Muscle of leg (tissue), 11 donors: ENCODE data around the gene NRXN3. TPM values are rescaled to one million over a fixed set of nuclear protein-coding genes. Genes with fewer than 3 reads are reported as not detected.

Source experiments
- DNase-seq: peaks from one replicate; pipeline ENCODE4 v3.0.0; 2013
- H3K27ac ChIP-seq: one replicate; pipeline ENCODE4 v1.5.1; 2013; ENCODE audit warnings: mild to moderate bottlenecking, low read length, control low read depth
- H3K27me3 ChIP-seq: one replicate; pipeline ENCODE4 v1.6.1; 2013; ENCODE audit warnings: low read length; ENCODE audit not compliant: control insufficient read depth, insufficient read depth
- H3K36me3 ChIP-seq: one replicate; pipeline ENCODE4 v1.6.1; 2013; ENCODE audit warnings: low read length; ENCODE audit not compliant: control insufficient read depth, insufficient read depth
- H3K4me1 ChIP-seq: one replicate; pipeline ENCODE4 v1.6.1; 2013; ENCODE audit warnings: low read length; ENCODE audit not compliant: control insufficient read depth, insufficient read depth
- H3K4me3 ChIP-seq: one replicate; pipeline ENCODE4 v1.5.1; 2013; ENCODE audit warnings: low read length, control low read depth
- H3K9me3 ChIP-seq: replicated peaks from 2 replicates; pipeline ENCODE4 v1.6.1; 2013; ENCODE audit warnings: low read depth, low read length; ENCODE audit not compliant: control insufficient read depth
- WGBS: methylation state at CpG from one replicate; pipeline ENCODE4 v1.1.5; 2013; ENCODE audit warnings: missing lambda C conversion rate; ENCODE audit not compliant: insufficient coverage; 5-methylcytosine and 5-hydroxymethylcytosine counted together
- polyA plus RNA-seq, 8 donors: library from polyadenylated mRNA; unstranded; fragments of 120-200 nt; gene quantifications; one replicate each; pipeline versions ENCODE4 v1.2.1 to v1.2.3, GENCODE V29; 2013; ENCODE audit warnings: inconsistent platforms in 1 of 8, low replicate concordance in 1 of 8; ENCODE audit not compliant: insufficient read length in 8 of 8, insufficient read depth in 1 of 8
- total RNA-seq: library from RNA; stranded (reverse); fragments of 120-200 nt; gene quantifications from one replicate; pipeline ENCODE4 v1.2.4, GENCODE V29; 2013

Gene NRXN3
- total and polyA plus RNA-seq, 9 donors, result 0.49 to 1.9 (median 0.69) TPM

DNA sequence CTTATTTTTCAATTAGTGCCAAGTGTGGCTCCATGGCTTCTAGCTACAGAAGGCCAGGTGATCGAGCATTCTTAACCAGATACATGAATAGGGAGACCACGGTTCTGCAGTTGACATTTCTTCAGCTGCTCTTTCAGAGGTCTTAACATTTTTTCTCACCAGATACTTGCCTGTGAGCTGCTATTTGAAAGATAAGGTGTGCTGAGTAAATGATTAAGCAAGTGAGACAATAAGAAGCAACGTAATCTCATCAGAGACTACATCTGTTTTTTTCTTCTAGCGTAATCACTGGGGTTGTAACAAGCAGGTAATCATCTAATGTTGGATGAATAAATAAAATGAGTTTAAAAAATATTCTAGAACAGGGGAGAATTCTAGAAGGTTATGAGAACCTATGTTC lies 1128.2 kb downstream of the NRXN3 start:
- Histone ChIP-seq H3K27me3 (no peaks in the 10 kb centered on the region), H3K9me3 (no peaks in the 10 kb centered on the region), H3K4me3 (no peak overlapping the region), H3K4me1 (no peaks in the 10 kb centered on the region), H3K36me3 (no peaks in the 10 kb centered on the region), H3K27ac (no peak overlapping the region)
- DNase-seq, result no peak
- whole genome bisulfite sequencing, result 83% methylated on average over 1 of the region's 4 CpGs

DNA sequence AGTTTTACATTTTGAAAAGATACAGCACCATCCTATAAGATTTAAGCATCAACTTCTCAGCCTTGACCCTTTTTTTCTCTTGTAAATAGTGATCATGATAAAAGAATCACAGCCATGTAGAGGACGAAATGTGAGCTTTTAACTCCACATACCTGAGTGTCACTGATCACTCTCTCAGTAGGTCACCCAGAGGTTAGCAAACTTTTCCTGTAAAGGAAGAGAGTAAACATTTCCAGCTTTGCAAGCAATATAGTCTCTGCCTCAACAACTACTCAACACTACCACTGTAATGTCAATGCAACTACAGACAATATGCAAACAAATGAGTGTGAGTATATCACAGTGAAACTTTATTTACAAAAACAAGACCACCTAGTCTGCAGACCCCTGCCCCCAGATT lies 1129.0 kb downstream of the NRXN3 start:
- H3K36me3 ChIP-seq, result no peaks in the 10 kb centered on the region
- no peak for DNase-seq
- no peaks in the 10 kb centered on the region for H3K27me3 ChIP-seq
- no peaks in the 10 kb centered on the region for H3K9me3 ChIP-seq
- no peak overlapping the region for H3K27ac ChIP-seq
- H3K4me3 ChIP-seq, result no peak overlapping the region
- H3K4me1 ChIP-seq, result no peaks in the 10 kb centered on the region
- WGBS, result no CpG with 5 or more reads among the region's 1 CpG

DNA sequence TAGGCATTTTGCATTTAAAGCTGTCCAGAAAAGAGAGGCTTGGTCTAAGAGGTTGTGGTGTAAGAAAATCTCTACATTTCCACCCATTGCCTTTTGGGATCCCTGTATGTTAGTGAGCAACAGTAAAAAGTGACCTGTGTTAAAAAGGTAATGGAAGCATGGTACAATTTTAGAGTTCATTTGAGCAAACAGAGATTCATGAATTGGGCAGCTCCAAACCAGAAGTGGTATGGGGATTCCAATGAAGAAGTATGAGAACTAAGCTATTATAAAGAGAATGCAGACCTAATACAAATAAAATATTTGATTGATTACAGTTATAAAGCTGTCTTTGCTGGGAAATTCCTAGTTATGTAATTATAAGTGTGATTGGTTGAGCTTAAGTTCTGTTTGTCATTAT lies 1134.1 kb downstream of the NRXN3 start:
- no peak overlapping the region for H3K4me3 ChIP-seq
- no peak overlapping the region for H3K27ac ChIP-seq
- H3K9me3 ChIP-seq, result no peaks in the 10 kb centered on the region
- no peaks in the 10 kb centered on the region for H3K27me3 ChIP-seq
- H3K4me1 ChIP-seq, result no peaks in the 10 kb centered on the region
- DNase-seq, result no peak
- H3K36me3 ChIP-seq, result no peaks in the 10 kb centered on the region

DNA sequence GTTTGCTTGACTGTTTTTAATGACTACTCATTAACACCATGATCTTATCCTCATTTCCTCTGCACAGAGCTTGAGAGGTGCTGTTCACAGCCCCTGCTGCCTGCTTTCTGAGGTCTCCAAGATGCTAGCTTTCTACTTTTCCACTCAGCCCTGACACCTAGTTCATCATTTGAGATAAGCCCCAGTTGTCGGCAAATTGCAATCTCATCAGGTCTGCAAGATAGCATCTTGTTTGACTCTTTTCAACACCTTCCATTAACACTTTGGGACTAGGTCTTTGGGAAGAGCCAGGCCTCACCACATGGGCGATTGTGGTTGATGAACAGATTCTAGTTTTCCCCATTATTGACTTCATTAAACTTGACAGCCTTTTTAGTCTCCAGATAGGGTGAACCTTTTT lies 1136.4 kb downstream of the NRXN3 start:
- H3K27ac ChIP-seq, result no peak overlapping the region
- no peaks in the 10 kb centered on the region for H3K4me1 ChIP-seq
- H3K9me3 ChIP-seq, result no peaks in the 10 kb centered on the region
- H3K36me3 ChIP-seq, result no peaks in the 10 kb centered on the region
- no peaks in the 10 kb centered on the region for H3K27me3 ChIP-seq
- no CpG with 5 or more reads among the region's 2 CpGs for WGBS
- no peak for DNase-seq
- no peak overlapping the region for H3K4me3 ChIP-seq

DNA sequence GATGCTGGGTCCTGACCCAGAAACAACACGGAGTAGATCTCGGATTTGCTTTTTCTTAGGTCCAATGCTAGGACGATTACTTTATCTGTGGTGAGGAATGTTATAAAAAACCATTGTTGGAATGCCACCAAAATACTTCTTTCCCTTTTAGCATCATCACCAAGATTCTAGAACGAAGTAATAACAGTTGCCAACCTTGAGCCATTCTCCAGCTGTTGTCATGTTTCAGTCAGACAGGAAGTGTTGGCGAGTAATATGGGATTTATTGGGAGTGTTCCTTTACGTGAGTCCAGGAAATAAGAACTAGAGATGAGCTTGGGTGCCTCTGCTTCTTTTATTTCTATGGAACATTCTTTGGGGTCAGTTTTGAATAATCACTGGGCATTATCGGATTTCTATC lies 1148.2 kb downstream of the NRXN3 start:
- 55% methylated on average over 2 of the region's 7 CpGs for WGBS
- peak; percentile 47 for DNase-seq
- Histone ChIP-seq H3K4me3 (no peak overlapping the region), H3K27ac (no peak overlapping the region), H3K9me3 (no peaks in the 10 kb centered on the region), H3K36me3 (no peaks in the 10 kb centered on the region), H3K4me1 (peaks cover 3% of the 10 kb centered on the region), H3K27me3 (no peaks in the 10 kb centered on the region)

DNA sequence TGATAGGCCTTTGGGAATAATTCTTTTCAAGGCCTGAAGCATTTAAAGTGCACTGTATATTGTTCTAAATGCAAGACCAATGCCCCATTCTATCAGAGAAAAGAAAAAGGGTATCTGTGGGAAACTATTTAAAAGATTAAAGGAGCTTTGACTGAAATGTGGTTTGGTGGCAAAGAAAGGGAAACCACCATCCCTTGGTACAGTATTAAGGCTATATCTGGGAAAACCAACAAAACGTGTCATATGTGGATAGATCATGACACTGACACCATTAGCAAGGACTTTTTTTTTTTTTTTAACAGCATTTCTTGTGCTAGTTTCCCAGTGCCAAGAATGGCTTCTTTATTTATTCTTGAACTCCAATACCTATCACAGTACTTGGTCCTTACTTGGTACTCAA lies 1150.4 kb downstream of the NRXN3 start:
- H3K27ac ChIP-seq, result no peak overlapping the region
- WGBS, result no CpG with 5 or more reads among the region's 1 CpG
- peaks cover 3% of the 10 kb centered on the region for H3K4me1 ChIP-seq
- no peaks in the 10 kb centered on the region for H3K9me3 ChIP-seq
- no peaks in the 10 kb centered on the region for H3K36me3 ChIP-seq
- no peak overlapping the region for H3K4me3 ChIP-seq
- H3K27me3 ChIP-seq, result no peaks in the 10 kb centered on the region
- no peak for DNase-seq

- Histone ChIP-seq H3K9me3 (no peaks in the 10 kb centered on the region), H3K4me3 (no peak overlapping the region), H3K36me3 (no peaks in the 10 kb centered on the region), H3K27ac (no peak overlapping the region), H3K4me1 (peaks cover 3% of the 10 kb centered on the region), H3K27me3 (no peaks in the 10 kb centered on the region)
- no peak for DNase-seq
These were observed 1150.9 kb downstream of the NRXN3 start for GRCh38 chr14:79321070-79321469.

GRCh38 chr14:79325071-79325470 lies 1154.9 kb downstream of the NRXN3 start:
- Histone ChIP-seq H3K9me3 (no peaks in the 10 kb centered on the region), H3K27ac (no peak overlapping the region), H3K36me3 (no peaks in the 10 kb centered on the region), H3K4me1 (no peaks in the 10 kb centered on the region), H3K4me3 (no peak overlapping the region), H3K27me3 (no peaks in the 10 kb centered on the region)
- DNase-seq, result no peak
- no CpG with 5 or more reads among the region's 2 CpGs for WGBS

DNA sequence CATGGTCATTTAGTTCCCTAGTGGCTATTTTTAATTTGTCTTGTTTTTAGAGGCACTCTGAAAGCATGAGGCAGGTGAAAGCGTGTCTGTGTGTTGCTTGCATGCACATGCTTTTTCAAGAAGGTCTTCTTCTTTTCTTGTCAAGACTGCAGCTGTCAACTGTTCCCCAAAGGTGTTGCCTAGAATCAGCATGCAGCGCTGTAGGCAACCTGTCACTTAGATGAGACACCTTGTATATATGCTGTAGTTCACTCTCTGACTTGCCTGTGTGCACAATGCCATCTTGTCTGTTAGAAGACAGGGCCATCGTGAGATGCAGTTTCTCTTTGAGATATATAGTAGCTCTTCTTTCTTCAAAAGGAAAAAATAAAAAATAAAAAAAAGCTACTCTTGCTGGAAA lies 1155.4 kb downstream of the NRXN3 start:
- 63% methylated on average over 1 of the region's 3 CpGs for WGBS

GRCh38 chr14:79328863-79329262 lies 1158.7 kb downstream of the NRXN3 start:
- no peak for DNase-seq
- Histone ChIP-seq H3K27me3 (no peaks in the 10 kb centered on the region), H3K4me3 (no peak overlapping the region), H3K4me1 (no peaks in the 10 kb centered on the region), H3K9me3 (no peaks in the 10 kb centered on the region), H3K27ac (no peak overlapping the region), H3K36me3 (no peaks in the 10 kb centered on the region)
- WGBS, result no CpG with 5 or more reads among the region's 3 CpGs

More for the DNA sequence above, 1155.4 kb downstream of the NRXN3 start:
- DNase-seq, result no peak
- Histone ChIP-seq H3K4me1 (no peaks in the 10 kb centered on the region), H3K27ac (no peak overlapping the region), H3K9me3 (no peaks in the 10 kb centered on the region), H3K27me3 (no peaks in the 10 kb centered on the region), H3K36me3 (no peaks in the 10 kb centered on the region), H3K4me3 (no peak overlapping the region)

GRCh38 chr14:79331830-79332229 lies 1161.7 kb downstream of the NRXN3 start:
- no peak for DNase-seq
- Histone ChIP-seq H3K4me1 (no peaks in the 10 kb centered on the region), H3K9me3 (no peaks in the 10 kb centered on the region), H3K27me3 (no peaks in the 10 kb centered on the region), H3K36me3 (no peaks in the 10 kb centered on the region), H3K27ac (no peak overlapping the region), H3K4me3 (no peak overlapping the region)
- WGBS, result 80% methylated on average over 1 of the region's 4 CpGs
